K562 (cell line): Measurements from ENCODE around the gene RHOT1. TPM values are rescaled to one million over a fixed set of nuclear protein-coding genes. Genes with fewer than 3 reads are reported as not detected.
A peak's percentile ranks its signal among the peaks of the same experiment; 100 is the strongest.

Experiments
- CREB3 ChIP-seq: fragments of 450-650 bp; conservative IDR thresholded peaks from 2 replicates; pipeline ENCODE4 v1.6.1; 2016; ENCODE audit warnings: missing genetic modification characterization, low read depth, mild to moderate bottlenecking, missing compliant biosample characterization, moderate library complexity
- CREM ChIP-seq: IDR thresholded peaks from 2 replicates; pipeline ENCODE4 v1.6.1; 2014; ENCODE audit warnings: antibody characterized with exemption, low read depth
- DLX4 ChIP-seq: fragments of 250-450 bp; sonication (Bioruptor Pico); IDR thresholded peaks from 2 replicates; pipeline ENCODE4 v1.6.1; 2021; ENCODE audit warnings: mild to moderate bottlenecking
- ELK3 ChIP-seq: fragments of 450-650 bp; formaldehyde crosslinking; IDR thresholded peaks from 2 replicates; pipeline ENCODE4 v1.4.0; 2020; ENCODE audit warnings: mild to moderate bottlenecking
- FOXM1 ChIP-seq, 2 experiments: fragments of 450-650 bp in 1 of 2; sonication (generic) in 1 of 2; formaldehyde crosslinking in 1 of 2; IDR thresholded peaks; 2 replicates each; pipeline versions ENCODE4 v1.6.1 to v1.9.0; 2017 to 2022; ENCODE audit warnings: low read depth in 2 of 2, mild to moderate bottlenecking in 2 of 2, missing genetic modification reagents in 1 of 2, moderate library complexity in 1 of 2
- GATA2 ChIP-seq: sonication (generic); formaldehyde crosslinking; IDR thresholded peaks from 2 replicates; pipeline ENCODE4 v1.4.0; 2020; ENCODE audit warnings: mild to moderate bottlenecking, missing genetic modification reagents
- HDGF ChIP-seq: fragments of 450-650 bp; IDR thresholded peaks from 2 replicates; pipeline ENCODE4 v1.6.1; 2016
- HMG20B ChIP-seq: fragments of 250-450 bp; sonication (Bioruptor Pico); IDR thresholded peaks from 2 replicates; pipeline ENCODE4 v1.5.0; 2021; ENCODE audit warnings: mild to moderate bottlenecking
- MYNN ChIP-seq, 2 experiments: sonication (generic); formaldehyde crosslinking in 1 of 2; IDR thresholded peaks; 2 replicates each; pipeline versions ENCODE4 v1.5.0 to v1.6.1; 2016 to 2020; ENCODE audit warnings: antibody characterized with exemption in 1 of 2, missing genetic modification reagents in 1 of 2
- NR2F6 ChIP-seq: fragments of 450-650 bp; formaldehyde crosslinking; IDR thresholded peaks from 2 replicates; pipeline ENCODE4 v1.4.0; 2020; ENCODE audit warnings: mild to moderate bottlenecking
- NUFIP1 ChIP-seq: fragments of 450-650 bp; IDR thresholded peaks from 2 replicates; pipeline ENCODE4 v1.6.1; 2018; ENCODE audit not compliant: partially characterized antibody
- POLR2A ChIP-seq: fragments of 450-650 bp; conservative IDR thresholded peaks from 2 replicates; pipeline ENCODE4 v1.6.1; 2016
- RAD21 ChIP-seq, 2 experiments: fragments of 250-450 bp in 1 of 2; fragments of 450-650 bp in 1 of 2; sonication (Bioruptor Pico) in 1 of 2; formaldehyde crosslinking in 1 of 2; IDR thresholded peaks in 1 of 2; conservative IDR thresholded peaks in 1 of 2; 2 replicates each; pipeline versions ENCODE4 v1.4.0 to v1.8.0; 2020 to 2022; ENCODE audit warnings: mild to moderate bottlenecking in 2 of 2, moderate library complexity in 1 of 2
- RFX1 ChIP-seq: fragments of 450-650 bp; IDR thresholded peaks from 2 replicates; pipeline ENCODE4 v1.6.1; 2016; ENCODE audit warnings: mild to moderate bottlenecking, moderate library complexity
- SIN3B ChIP-seq: fragments of 450-650 bp; IDR thresholded peaks from 2 replicates; pipeline ENCODE4 v1.6.1; 2017; ENCODE audit warnings: low read depth, mild to moderate bottlenecking, moderate library complexity
- SLC30A9 ChIP-seq: fragments of 250-450 bp; sonication (Bioruptor Pico); IDR thresholded peaks from 2 replicates; pipeline ENCODE4 v1.8.0; 2022; ENCODE audit warnings: mild to moderate bottlenecking, moderate library complexity
- ZNF23 ChIP-seq: fragments of 250-450 bp; sonication (Bioruptor Pico); IDR thresholded peaks from 2 replicates; pipeline ENCODE4 v1.4.0; 2020; ENCODE audit warnings: mild to moderate bottlenecking
- ZNF449 ChIP-seq: fragments of 250-450 bp; sonication (Bioruptor Pico); IDR thresholded peaks from 2 replicates; pipeline ENCODE4 v1.8.0; 2022; ENCODE audit warnings: moderate library complexity, mild to moderate bottlenecking, inconsistent platforms
- ZNF609 ChIP-seq: sonication (generic); formaldehyde crosslinking; IDR thresholded peaks from 2 replicates; pipeline ENCODE4 v1.8.1; 2023; ENCODE audit warnings: missing genetic modification reagents, mild to moderate bottlenecking, borderline replicate concordance
- ZNF77 ChIP-seq: fragments of 250-450 bp; sonication (Bioruptor Pico); IDR thresholded peaks from 2 replicates; pipeline ENCODE4 v1.5.0; 2020
- polyA plus RNA-seq, 8 experiments: library from polyadenylated mRNA; depleted of rRNA in 4 of 8; stranded (reverse) in 5 of 8; unstranded in 3 of 8; fragments of >200 nt; fragmentation: Nextera tagmentation in 2 of 8; fragmentation: Illumina TruSeq in 1 of 8; extraction: Ambion mirVana in 2 of 8; extraction: Trizol in 1 of 8; gene quantifications; 2 replicates each; pipeline versions ENCODE4 v1.2.1 to v1.2.3, GENCODE V29; 2011 to 2014; ENCODE audit warnings: inconsistent platforms in 1 of 8, missing spikeins in 1 of 8
- total RNA-seq, 7 experiments: library from RNA; depleted of rRNA in 6 of 7; stranded (reverse); fragments of >200 nt in 6 of 7; fragmentation: Illumina TruSeq in 2 of 7; extraction: Trizol in 2 of 7; gene quantifications; 2 replicates each; pipeline versions ENCODE4 v1.2.1 to v1.2.3, GENCODE V29; 2011 to 2021; ENCODE audit warnings: low replicate concordance in 1 of 7

The RHOT1 gene
- total and polyA plus RNA-seq, 9 of the 15 experiments (the other 6 are each of a cell fraction or from before 2014, with no cell fraction given), result 23.0 to 101 (median 32.2) TPM

- TF ChIP-seq ZNF609 (CRISPR knock-in tag) (no peak), NR2F6 (CRISPR knock-in tag) (no peak), CREM (peak; percentile 56; the same call in 1 of the 2 replicates), HMG20B (no peak), RFX1 (no peak), POLR2A (peak; percentile 91), DLX4 (CRISPR knock-in tag) (no peak), FOXM1 (IDR thresholded peaks at IDR 0.05; ENCODE audit: low read depth) (peak; percentile 87), FOXM1 (CRISPR knock-in tag; IDR thresholded peaks at IDR 0.05; ENCODE audit: low read depth) (no peak), SIN3B (no peak), SLC30A9 (no peak), ZNF23 (no peak), HDGF (peak; percentile 64; the same call in 1 of the 2 replicates), MYNN (IDR thresholded peaks at IDR 0.05) (peak; percentile 84), MYNN (CRISPR knock-in tag; IDR thresholded peaks at IDR 0.05) (no peak), GATA2 (CRISPR knock-in tag) (peak; percentile 87), ZNF77 (CRISPR knock-in tag) (no peak), RAD21 (CRISPR knock-in tag; conservative IDR thresholded peaks at IDR 0.05 in 1 of 2, IDR thresholded peaks at IDR 0.05 in 1 of 2) (0 out of 4 replicates have a peak, but pooled peaks of 1 of the 2 experiments have one; percentile 5), CREB3 (tag) (no peak), NUFIP1 (no peak), ZNF449 (no peak), ELK3 (no peak)
Measured at GRCh38 chr17:32142857-32143526, 690 bp downstream of the RHOT1 start (continued).
